HCT116 (cell line): Measurements from ENCODE around the gene LSM2. TPM values are rescaled to one million over a fixed set of nuclear protein-coding genes. Genes with fewer than 3 reads are reported as not detected.

ENCODE experiments used
- ATAC-seq: fragments of 200-7000 bp; cut with Tn5 transposase; 2 replicates; pipeline ENCODE4 v1.9.1; 2020; ENCODE audit warnings: mild to moderate bottlenecking, moderate library complexity
- BruUV-seq: library from RNA; stranded (reverse); fragments of 400-500 nt; replicated peaks from 2 replicates; lab custom pipeline; 2021; lab: Mats Ljungman, UMichigan
- CTCF ChIA-PET: fragments of 300-600 bp; sonication (Branson Sonifier 250); formaldehyde crosslinking; loops from one replicate; lab custom pipeline; 2021; ENCODE audit warnings: antibody characterized with exemption; lab: Charles Lee
- POLR2A ChIA-PET: fragments of 300-600, 350-600 bp; sonication (Branson Sonifier 250); formaldehyde crosslinking; loops from one replicate; lab custom pipeline; 2021; ENCODE audit warnings: antibody characterized with exemption; lab: Charles Lee
- RAD21 ChIA-PET, 2 experiments: fragments of 300-600 bp; sonication (Branson Sonifier 250); formaldehyde crosslinking; loops; one replicate each; lab custom pipeline; 2023; ENCODE audit warnings: low total read pairs in 2 of 2; ENCODE audit not compliant: uncharacterized antibody in 2 of 2, unreplicated experiment in 2 of 2, low non-redundant PET in 1 of 2; lab: Charles Lee
- DNase-seq: peaks from one replicate; pipeline ENCODE4 v3.0.0-alpha.2; 2010; ENCODE audit warnings: low read depth, low spot score
- H2AFZ ChIP-seq: fragments of 200-600 bp; shearing (Covaris generic), sonication (generic); 2 replicates; pipeline ENCODE4 v1.6.1; 2017; ENCODE audit warnings: low read depth, mixed run types, mixed read lengths, antibody characterized with exemption, low read length; ENCODE audit not compliant: poor library complexity, severe bottlenecking
- H3K27ac ChIP-seq: 2 replicates; pipeline ENCODE4 v1.5.1; 2012; ENCODE audit warnings: low read depth, low read length
- H3K27me3 ChIP-seq: fragments of 200-600 bp; sonication (generic); 2 replicates; pipeline ENCODE4 v1.6.1; 2016; ENCODE audit warnings: mixed run types, low read length, mixed read lengths; ENCODE audit not compliant: insufficient read depth
- H3K36me3 ChIP-seq, 2 experiments: fragments of 200-500 bp in 1 of 2; fragments of 200-600 bp in 1 of 2; sonication (Bioruptor generic) in 1 of 2; sonication (generic) in 1 of 2; 2 replicates each; pipeline versions ENCODE4 v1.5.1 to v1.6.1; 2014 to 2016; ENCODE audit warnings: low read length in 2 of 2, inconsistent platforms in 1 of 2, mixed read lengths in 1 of 2, mixed run types in 1 of 2; ENCODE audit not compliant: insufficient read depth in 2 of 2, control insufficient read depth in 1 of 2
- H3K4me1 ChIP-seq, 2 experiments: fragments of 200-600 bp in 1 of 2; sonication (generic) in 1 of 2; 2 replicates each; pipeline versions ENCODE4 v1.5.1 to v1.6.1; 2012 to 2017; ENCODE audit warnings: low read length in 2 of 2, inconsistent platforms in 1 of 2, mild to moderate bottlenecking in 1 of 2, mixed read lengths in 1 of 2, mixed run types in 1 of 2, moderate library complexity in 1 of 2; ENCODE audit not compliant: insufficient read depth in 2 of 2, control insufficient read depth in 1 of 2
- H3K4me2 ChIP-seq: fragments of 200-600 bp; sonication (generic); 2 replicates; pipeline ENCODE4 v1.6.1; 2017; ENCODE audit warnings: mixed run types, low read length, mixed read lengths
- H3K4me3 ChIP-seq, 2 experiments: fragments of 200-600 bp in 1 of 2; sonication (generic) in 1 of 2; replicated peaks in 1 of 2; 2 replicates each; pipeline ENCODE4 v1.5.1; 2011 to 2016; ENCODE audit warnings: low read length in 2 of 2, control low read depth in 1 of 2, low read depth in 1 of 2, mild to moderate bottlenecking in 1 of 2, mixed read lengths in 1 of 2, mixed run types in 1 of 2
- H3K79me2 ChIP-seq: fragments of 200-600 bp; sonication (generic); 2 replicates; pipeline ENCODE4 v1.6.1; 2017; ENCODE audit warnings: mild to moderate bottlenecking, mixed run types, low read length, moderate library complexity, mixed read lengths; ENCODE audit not compliant: insufficient read depth
- H3K9ac ChIP-seq: fragments of 200-600 bp; sonication (generic); 2 replicates; pipeline ENCODE4 v1.6.1; 2016; ENCODE audit warnings: low read length, mixed read lengths
- H3K9me2 ChIP-seq: fragments of 200-600 bp; sonication (generic), shearing (Covaris generic); 2 replicates; pipeline ENCODE4 v1.6.1; 2017; ENCODE audit warnings: mixed run types, mild to moderate bottlenecking, moderate library complexity; ENCODE audit not compliant: insufficient read depth
- H3K9me3 ChIP-seq, 2 experiments: fragments of 200-500 bp in 1 of 2; fragments of 200-600 bp in 1 of 2; sonication (Bioruptor generic) in 1 of 2; sonication (generic) in 1 of 2; 2 replicates each; pipeline ENCODE4 v1.6.1; 2014 to 2017; ENCODE audit warnings: low read length in 2 of 2, mixed read lengths in 2 of 2, inconsistent platforms in 1 of 2, low read depth in 1 of 2, mild to moderate bottlenecking in 1 of 2, mixed run types in 1 of 2, moderate library complexity in 1 of 2; ENCODE audit not compliant: control insufficient read depth in 1 of 2, insufficient read depth in 1 of 2
- H4K20me1 ChIP-seq: fragments of 200-600 bp; sonication (generic), shearing (Covaris generic); 2 replicates; pipeline ENCODE4 v1.6.1; 2017; ENCODE audit warnings: mixed run types, mild to moderate bottlenecking, moderate library complexity; ENCODE audit not compliant: insufficient read depth
- EGR1 ChIP-seq: IDR thresholded peaks from 2 replicates; pipeline ENCODE4 v1.6.1; 2012; ENCODE audit warnings: low read depth
- EZH2phosphoT487 ChIP-seq: fragments of 200-600 bp; IDR thresholded peaks from 2 replicates; pipeline ENCODE4 v1.6.1; 2018; ENCODE audit warnings: antibody characterized with exemption, borderline replicate concordance
- JUND ChIP-seq: IDR thresholded peaks from 2 replicates; pipeline ENCODE4 v1.6.1; 2012
- POLR2AphosphoS5 ChIP-seq: IDR thresholded peaks from 2 replicates; pipeline ENCODE4 v1.6.1; 2011; ENCODE audit warnings: mild to moderate bottlenecking, low read depth, low read length, moderate library complexity
- SRF ChIP-seq: IDR thresholded peaks from 2 replicates; pipeline ENCODE4 v1.6.1; 2012; ENCODE audit warnings: low read depth
- YY1 ChIP-seq: IDR thresholded peaks from 2 replicates; pipeline ENCODE4 v1.6.1; 2011; ENCODE audit warnings: low read length, low read depth, moderate library complexity, mild to moderate bottlenecking; ENCODE audit not compliant: insufficient replicate concordance; ENCODE audit errors: extremely low read depth
- ZBTB33 ChIP-seq: IDR thresholded peaks from 2 replicates; pipeline ENCODE4 v1.6.1; 2011; ENCODE audit warnings: mild to moderate bottlenecking, low read length, moderate library complexity; ENCODE audit not compliant: insufficient replicate concordance; ENCODE audit errors: extremely low read depth
- intact Hi-C: fragments of 100-400 bp; cut with micrococcal nuclease; formaldehyde crosslinking; loops from 2 replicates; pipeline ENCODE4 v1.10.0; 2022
- total RNA-seq: library from RNA; stranded (reverse); gene quantifications from one replicate; pipeline ENCODE4 v1.2.1, GENCODE V29; 2021; ENCODE audit not compliant: unreplicated experiment

LSM2 gene
- total RNA-seq, 1 experiment from 2014 or later: 89.7 TPM

- Histone ChIP-seq H3K4me2 (peak overlapping the region; percentile 94), H3K79me2 (peaks cover 59% of the 10 kb centered on the region), H3K36me3 (peaks cover 24 to 50% of the 10 kb centered on the region in 2 experiments; a peak in 3 of 4 replicates), H3K9ac (peak overlapping the region; percentile 100), H3K27me3 (no peaks in the 10 kb centered on the region), H3K4me1 (peaks cover 21 to 51% of the 10 kb centered on the region in 2 experiments), H3K9me3 (no peaks in the 10 kb centered on the region), H4K20me1 (peaks cover 31% of the 10 kb centered on the region), H3K9me2 (no peaks in the 10 kb centered on the region), H3K27ac (peak overlapping the region; percentile 93), H2AFZ (no peak overlapping the region), H3K4me3 (peak overlapping the region; percentile 98 to 99)
- no TSS peak for BruUV-seq
- DNase-seq (no peak), ATAC-seq (no peak)
- intact Hi-C loops: loop anchor here (10.0 kb wide), 1 partner anchor 291 kb away; the partner anchor contains the start of genes ATP6V1G2, DDX39B and NFKBIL1
- no peak for TF ChIP-seq EGR1
- no peak for TF ChIP-seq SRF
- no peak for TF ChIP-seq JUND
- no peak for TF ChIP-seq ZBTB33
- no peak for TF ChIP-seq EZH2phosphoT487
- TF ChIP-seq POLR2AphosphoS5: no peak
- TF ChIP-seq YY1: no peak
- RAD21 ChIA-PET: interaction anchor here in 1 of 2 experiments (0.6 kb wide), 1 partner anchor 66 kb away, joined by 3 read pairs; no protein-coding TSS in a partner anchor
- POLR2A ChIA-PET: interaction anchor here (0.6 to 2.2 kb wide), 6 partner anchors 9 to 136 kb away, joined by 3 to 11 read pairs (median 6); partner anchors contain the start of genes DXO, HSPA1B and NEU1
- CTCF ChIA-PET: no interaction called here
These were observed 29.3 kb upstream of the LSM2 start for GRCh38 chr6:31836047-31836473.
